ENCODE data around the gene EMP3.
A peak's percentile ranks its signal among the peaks of the same experiment; 100 is the strongest.

- TF ChIP-seq, protein P1, sequence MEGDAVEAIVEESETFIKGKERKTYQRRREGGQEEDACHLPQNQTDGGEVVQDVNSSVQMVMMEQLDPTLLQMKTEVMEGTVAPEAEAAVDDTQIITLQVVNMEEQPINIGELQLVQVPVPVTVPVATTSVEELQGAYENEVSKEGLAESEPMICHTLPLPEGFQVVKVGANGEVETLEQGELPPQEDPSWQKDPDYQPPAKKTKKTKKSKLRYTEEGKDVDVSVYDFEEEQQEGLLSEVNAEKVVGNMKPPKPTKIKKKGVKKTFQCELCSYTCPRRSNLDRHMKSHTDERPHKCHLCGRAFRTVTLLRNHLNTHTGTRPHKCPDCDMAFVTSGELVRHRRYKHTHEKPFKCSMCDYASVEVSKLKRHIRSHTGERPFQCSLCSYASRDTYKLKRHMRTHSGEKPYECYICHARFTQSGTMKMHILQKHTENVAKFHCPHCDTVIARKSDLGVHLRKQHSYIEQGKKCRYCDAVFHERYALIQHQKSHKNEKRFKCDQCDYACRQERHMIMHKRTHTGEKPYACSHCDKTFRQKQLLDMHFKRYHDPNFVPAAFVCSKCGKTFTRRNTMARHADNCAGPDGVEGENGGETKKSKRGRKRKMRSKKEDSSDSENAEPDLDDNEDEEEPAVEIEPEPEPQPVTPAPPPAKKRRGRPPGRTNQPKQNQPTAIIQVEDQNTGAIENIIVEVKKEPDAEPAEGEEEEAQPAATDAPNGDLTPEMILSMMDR (IDR thresholded peaks at IDR 0.05): no peak
- peak in 1 of 2 donors; percentile 59 for TF ChIP-seq POLR2A (IDR thresholded peaks at IDR 0.05)
Measured at GRCh38 chr19:48363810-48364597, 38.7 kb downstream of the EMP3 start, which contains the start of the genes SYNGR4 and TMEM143.

Measured in heart left ventricle (tissue), 13 donors.